HG02852 (cell line): Measurements from ENCODE around the gene CCDC190.
"Not testable (repeated sequence)": the region's sequence is repeated elsewhere in the genome, so short reads cannot be mapped to it uniquely, and the experiment has no call there.

Experiments
- ATAC-seq: cut with Tn5 transposase; IDR thresholded peaks from one replicate; pipeline ENCODE4 v1.9.1; 2021; ENCODE audit warnings: mild to moderate bottlenecking, moderate library complexity; ENCODE audit not compliant: unreplicated experiment

The CCDC190 gene

GRCh38 chr1:162878000-162878596 is 17.1 kb upstream of the CCDC190 start:
- ATAC-seq, result no peak

- ATAC-seq, result no peak
Observed at GRCh38 chr1:162877412-162877811, 16.4 kb upstream of the CCDC190 start.

- no peak for ATAC-seq
Observed at GRCh38 chr1:162876751-162877150, 15.8 kb upstream of the CCDC190 start.

GRCh38 chr1:162873671-162874666 is 13.0 kb upstream of the CCDC190 start:
- ATAC-seq, result no peak

DNA sequence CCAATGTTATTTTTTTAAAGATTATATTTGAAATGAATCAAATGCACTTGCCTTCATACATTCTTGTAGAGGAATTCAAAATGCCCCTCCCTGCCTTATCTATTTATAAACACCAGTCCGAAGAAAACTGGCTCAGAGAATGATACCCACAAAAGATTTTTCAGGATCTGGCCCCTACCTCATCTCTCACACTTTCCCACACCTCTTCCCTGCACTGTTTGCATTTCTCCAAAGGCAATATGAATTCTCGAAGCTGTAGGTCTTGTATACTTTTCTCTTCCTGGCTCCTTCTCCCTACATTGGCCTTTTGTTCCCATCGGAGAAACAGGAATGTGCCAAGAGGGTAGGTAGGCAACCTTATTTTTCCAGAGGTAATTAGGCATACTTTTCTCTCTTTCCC is 12.0 kb upstream of the CCDC190 start:
- ATAC-seq, result no peak

DNA sequence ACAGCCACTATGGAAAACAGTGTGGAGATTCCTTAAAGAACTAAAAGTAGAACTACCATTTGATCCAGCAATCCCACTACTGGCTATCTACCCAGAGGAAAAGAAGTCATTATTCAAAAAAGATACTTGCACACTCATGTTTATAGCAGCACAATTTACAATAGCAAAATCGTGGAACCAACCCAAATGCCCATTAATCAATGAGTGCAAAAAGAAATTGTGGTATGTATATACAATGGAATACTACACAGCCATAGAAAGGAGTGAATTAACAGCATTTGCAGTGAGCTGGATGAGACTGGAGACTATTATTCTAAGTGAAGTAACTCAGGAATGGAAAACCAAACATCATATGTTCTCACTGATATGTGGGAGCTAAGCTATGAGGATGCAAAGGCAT is 10.4 kb upstream of the CCDC190 start:
- ATAC-seq, result not testable (repeated sequence)

DNA sequence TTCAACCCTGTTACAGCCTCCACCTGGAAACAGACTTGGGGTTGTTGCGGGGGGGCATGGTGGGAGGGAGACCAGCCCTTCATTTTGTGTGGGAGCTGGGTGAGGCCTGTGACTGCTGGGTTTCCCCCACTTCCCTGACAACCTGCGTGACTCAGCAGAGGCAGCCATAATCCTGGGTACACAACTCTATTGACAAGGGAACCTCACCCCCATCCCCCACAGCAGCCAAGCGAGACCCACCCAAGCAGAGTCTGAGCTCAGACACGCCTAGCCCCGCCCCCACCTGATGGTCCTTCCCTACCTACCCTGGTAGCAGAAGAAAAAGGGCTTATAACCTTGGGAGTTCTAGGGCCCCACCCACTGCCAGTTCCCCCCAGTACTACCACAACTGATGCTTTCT is 8.0 kb upstream of the CCDC190 start:
- no peak for ATAC-seq

GRCh38 chr1:162861625-162862024 is 650 bp upstream of the CCDC190 start:
- ATAC-seq, result no peak

DNA sequence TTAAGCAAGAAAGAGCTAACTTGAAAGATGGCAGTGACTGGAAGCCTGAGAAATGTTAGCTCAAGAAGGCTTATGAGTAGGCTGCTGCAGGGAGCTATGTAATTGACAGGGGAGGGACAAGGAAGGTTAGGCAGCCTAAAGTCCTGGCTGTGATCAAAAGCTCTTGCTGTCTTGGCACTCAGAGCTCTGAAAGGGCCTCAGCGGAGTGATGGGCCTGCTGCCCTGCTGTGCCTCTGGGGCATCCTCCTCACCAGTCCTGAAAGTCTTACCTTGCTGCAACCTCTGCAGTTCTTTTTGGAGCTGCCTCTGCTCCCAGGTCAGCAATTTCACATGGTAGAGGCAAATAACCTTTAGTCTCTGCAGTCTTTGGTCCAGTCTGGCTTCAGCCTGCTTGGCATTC is 1.8 kb downstream of the CCDC190 start:
- ATAC-seq, result no peak

- no peak for ATAC-seq
Observed at GRCh38 chr1:162857850-162858249, 3.1 kb downstream of the CCDC190 start.

- no peak for ATAC-seq
Observed at GRCh38 chr1:162856260-162856659, 4.7 kb downstream of the CCDC190 start.

DNA sequence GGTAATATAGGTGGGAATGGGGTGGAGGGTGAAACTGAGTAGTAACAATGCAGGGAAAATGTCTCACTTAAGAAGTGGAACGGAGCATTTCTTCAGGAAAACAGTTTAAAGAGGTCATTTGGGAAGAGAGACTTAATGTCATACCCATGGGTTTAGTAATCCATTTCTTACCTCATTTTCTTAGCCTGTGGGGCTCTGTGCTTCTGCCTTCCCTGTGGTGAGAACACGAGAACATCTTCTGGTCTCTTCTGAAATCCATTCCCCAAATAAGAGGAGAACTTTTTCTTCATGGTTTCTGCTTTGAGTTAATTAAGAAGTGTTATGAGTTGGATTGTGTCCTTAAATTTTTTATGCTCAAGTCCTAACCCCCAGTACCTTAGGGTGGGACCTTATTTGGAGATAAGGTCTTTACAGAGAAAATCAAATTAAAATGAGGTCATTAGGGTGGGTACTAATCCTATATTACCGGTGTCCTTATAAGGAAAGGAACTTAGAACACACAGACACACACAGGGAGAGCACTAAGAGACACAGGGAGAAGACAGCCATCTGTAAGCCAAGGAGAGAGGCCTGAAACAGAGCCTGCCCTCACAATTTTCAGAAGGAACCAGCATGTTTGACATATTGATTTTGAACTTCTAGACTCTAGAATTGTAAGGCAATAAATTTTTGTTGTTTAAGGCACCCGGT is 5.4 kb downstream of the CCDC190 start:
- ATAC-seq, result no peak

GRCh38 chr1:162854245-162854882 is 6.6 kb downstream of the CCDC190 start:
- ATAC-seq, result peak; percentile 82

DNA sequence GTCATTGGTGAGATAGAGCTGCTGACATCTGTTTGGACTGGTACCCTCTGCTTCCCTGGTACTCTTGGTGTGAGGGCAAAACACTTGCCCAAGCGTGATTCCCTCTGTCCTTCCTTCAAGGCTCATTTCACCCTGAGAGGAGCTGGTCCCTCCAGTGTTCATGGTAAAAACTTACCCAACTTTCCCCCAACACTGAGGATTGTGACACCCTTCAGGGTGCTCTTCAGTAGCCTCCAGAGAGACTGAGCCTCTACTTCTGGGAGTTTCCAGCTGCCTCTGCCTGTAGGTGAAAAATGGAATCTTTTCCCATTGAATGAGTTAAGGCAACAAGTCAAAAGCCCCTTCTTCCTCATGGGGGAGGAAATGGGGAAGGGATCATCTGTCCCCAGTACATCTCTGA is 9.6 kb downstream of the CCDC190 start:
- ATAC-seq, result no peak

DNA sequence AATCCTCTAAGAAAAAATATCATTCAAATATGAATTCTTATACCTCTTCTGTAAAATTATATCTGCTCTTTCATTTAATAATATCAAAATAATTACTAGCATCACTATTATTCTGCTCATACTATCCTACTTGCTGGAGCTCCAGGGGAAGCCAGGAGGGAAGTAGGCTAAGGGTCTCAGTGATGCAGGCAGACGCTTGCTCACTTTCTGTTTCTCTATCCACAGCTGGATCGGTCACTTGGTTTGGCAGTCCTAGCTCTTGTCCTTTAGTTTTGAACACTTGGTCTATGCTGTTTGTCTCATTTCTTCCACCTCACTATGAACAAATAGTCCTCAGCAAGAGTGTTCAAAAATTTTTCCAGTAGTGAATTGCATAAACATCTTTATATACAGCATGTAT is 11.3 kb downstream of the CCDC190 start:
- ATAC-seq, result no peak

GRCh38 chr1:162847839-162848453 is 13.0 kb downstream of the CCDC190 start:
- ATAC-seq, result peak; percentile 75

DNA sequence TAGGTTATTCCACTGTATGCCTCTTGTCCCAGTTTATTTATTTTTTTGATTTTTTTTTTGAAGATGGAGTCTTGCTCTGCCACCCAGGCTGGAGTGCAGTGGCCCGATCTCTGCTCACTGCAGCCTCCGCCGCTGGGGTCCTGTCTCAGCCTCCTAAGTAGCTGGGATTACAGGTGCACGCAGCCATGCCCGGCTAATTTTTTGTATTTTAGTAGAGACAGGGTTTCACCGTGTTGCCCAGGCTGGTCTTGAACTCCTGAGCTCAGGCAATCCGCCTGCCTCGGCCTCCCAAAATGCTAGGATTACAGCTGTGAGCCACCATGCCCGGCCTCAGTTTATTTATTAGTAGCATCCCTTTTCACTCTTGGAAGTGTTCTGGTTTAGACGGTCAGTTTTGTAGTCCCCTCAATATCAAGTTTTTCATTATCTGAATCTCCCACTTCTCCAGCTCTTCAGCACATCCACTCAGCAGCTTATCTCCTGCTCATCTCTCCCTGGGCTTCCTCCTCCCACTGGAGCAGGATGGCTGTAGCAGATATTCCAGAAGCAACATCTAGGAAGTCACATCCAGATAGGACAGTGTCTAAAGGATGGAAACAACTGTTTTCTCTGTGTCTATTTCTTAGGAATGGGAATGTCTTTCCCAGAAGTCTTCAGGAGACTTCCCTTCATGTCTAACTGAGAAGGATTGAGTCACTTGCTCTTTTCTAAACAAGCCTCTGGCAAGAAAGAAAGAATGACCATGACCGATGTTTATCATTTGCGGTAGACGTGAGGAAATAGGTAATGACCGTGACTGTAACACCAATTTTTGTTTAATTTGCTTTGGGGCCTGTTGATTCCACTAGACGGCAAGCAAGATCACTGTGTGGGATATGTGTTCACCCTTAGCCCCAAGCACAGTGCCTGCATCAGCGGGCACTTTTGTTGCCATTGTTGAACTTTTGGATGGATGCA is 14.4 kb downstream of the CCDC190 start:
- no peak for ATAC-seq

DNA sequence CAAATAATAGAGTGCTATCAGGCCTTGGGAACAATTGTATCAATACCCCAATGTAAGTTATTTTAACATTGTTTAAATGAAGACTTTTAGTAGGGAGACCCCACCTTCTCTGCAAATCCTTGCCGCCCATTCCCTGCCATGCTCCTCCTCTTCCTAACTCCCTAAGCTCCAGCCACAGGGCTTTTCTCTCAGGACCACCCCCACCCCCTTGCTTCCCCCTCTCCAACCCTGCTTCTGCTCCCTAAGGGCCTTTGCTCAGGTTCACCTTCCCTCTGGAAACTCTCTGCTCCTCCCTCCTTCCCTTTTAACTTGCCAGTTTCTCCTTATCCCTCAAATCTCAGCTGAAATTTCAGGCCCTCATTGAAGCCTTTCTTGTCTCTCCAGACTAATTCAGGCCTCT is 16.8 kb downstream of the CCDC190 start:
- no peak for ATAC-seq

DNA sequence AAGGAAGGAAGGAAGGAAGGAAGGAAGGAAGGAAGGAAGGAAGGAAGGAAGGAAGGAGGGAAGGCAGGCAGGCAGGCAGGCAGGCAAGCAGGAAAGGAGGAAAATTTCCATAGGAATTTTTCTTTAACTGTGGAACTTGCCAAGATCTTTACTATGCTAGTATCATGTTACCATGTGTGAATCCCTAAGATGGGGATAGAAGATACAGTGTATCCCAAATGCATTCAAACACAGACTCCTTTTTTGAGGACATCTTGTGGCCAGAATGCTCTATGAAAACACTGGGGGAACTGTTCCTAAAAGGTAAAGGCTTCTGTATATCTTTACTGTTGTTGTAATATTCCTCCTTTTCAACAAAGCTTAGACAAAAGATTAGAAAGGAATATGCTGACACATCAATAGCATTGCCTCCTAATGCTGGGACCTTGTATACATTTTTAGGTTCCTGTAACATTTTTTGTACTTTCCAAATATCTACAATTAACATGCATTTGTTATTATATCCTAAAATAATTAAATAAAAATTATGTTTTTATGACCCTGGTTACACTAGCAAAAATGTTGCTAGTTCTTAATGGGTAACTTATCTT is 20.6 kb downstream of the CCDC190 start:
- ATAC-seq, result no peak
